Umbilical cord (tissue), 2 donors: ENCODE data around the gene NFASC. TPM values are rescaled to one million over a fixed set of nuclear protein-coding genes. Genes with fewer than 3 reads are reported as not detected.
A peak's percentile ranks its signal among the peaks of the same experiment; 100 is the strongest.

Experiments
- DNase-seq: peaks from one replicate; pipeline ENCODE4 v3.0.0-alpha.2; 2015; ENCODE audit warnings: low spot score
- total RNA-seq: library from RNA; depleted of rRNA; stranded (reverse); fragments of >200 nt; gene quantifications from one replicate; pipeline ENCODE4 v1.2.3, GENCODE V29; 2014; ENCODE audit warnings: low replicate concordance; ENCODE audit not compliant: insufficient read depth

NFASC gene
- total RNA-seq, 1 donor from 2014 or later = 6.0 TPM

DNA sequence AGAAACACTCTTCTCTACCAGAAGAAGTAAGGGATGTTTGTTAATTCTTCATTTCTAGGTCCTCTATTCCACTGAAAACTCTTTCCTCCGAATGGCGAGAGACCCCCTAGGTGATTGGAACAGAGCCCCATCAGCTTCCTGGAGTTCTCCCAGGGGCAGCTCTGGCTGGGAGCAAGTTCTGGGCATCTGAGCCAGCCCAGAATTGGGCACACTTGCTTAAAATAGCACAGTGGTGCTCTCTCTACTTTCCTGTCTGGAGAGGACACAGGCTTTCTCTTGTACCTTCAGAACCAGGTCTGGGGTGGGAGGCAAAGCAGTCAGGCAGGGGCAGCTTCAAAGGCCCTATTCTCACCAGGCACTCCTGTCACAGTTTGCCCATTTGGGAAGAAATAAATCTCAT lies 89.2 kb downstream of the NFASC start:
- DNase-seq = no peak

DNA sequence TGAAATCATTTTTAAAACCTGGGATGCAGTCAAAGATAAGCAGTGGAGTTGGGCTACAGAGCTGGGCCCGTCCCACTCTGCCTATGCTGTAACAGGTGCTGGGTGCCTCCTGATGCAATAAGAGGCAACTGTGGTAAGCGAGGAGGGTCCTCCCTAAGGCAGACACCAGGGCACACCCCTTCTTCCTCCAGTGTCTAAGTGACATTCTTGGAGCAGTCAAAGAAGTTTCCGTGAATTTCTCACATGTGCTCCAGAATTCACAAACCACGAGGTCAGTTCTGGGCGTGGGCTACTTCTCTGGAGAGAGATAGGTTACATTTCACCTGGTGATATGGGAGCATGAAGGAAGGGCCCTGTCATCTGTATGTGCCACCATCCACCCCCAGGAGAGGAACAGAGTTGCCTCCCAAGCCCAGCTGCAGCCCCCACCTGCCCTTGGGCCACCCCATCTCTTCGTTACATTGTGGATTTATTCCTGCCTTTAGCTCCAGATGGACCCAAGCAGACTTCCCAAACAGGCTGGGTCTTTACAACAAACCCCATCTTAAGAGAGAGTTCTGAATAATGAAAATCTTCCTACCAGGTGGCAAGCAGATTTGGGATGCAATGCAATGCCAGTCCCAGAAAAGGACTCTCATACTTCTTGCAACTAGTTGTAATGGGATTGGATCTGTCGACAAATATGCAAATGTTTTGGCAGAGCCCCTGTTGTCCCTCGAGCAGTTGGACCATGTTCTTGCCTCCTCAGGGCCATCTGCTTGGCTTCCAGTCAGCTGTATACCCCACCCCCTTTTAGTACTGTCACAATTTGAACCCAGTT lies 89.9 kb downstream of the NFASC start:
- no peak for DNase-seq

- no peak for DNase-seq
Measured at GRCh38 chr1:204961765-204962419, 91.2 kb downstream of the NFASC start.

DNA sequence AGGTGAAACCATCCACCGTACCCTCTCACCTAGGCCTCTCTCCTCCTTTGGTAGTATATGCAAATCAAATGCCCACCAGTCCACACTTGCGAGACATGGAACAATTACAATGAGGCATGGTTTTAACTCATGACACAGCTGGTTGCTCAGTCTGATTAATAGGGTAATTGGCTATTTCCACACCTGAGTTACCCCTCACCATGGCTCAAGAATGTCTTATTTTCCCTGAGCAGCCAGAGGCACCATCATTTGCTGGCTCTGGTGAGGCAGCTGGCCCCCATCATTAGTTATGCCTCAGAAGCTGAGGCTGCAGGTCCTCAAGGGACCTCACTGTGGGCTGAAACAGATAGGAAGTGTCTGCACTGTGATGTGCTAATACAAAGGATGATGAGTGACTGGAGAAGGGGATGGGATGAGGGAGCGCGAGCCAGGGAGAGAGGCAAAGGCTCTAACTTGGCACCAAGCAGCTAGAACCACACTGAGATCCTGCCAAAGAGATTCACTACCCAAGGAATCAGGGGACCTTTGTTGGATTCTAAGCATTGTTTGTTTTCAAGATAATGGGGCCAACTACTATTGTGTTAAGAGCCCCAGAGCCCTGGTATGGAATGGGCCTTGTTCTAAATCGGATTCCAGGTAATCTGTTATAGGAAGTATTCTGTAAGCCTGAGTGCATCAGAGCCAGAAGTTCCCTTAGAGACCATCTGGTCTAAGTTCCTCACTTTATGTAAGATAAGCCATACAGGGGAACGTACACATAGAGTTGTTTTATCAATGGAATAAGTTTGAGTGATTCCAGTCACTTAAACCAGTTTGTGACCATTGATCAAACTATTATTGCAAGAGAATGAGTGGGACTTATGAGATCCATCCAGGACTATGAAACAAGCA lies 92.3 kb downstream of the NFASC start:
- no peak for DNase-seq

- DNase-seq = no peak
Measured at GRCh38 chr1:204967451-204967850, 96.8 kb downstream of the NFASC start.

GRCh38 chr1:204968135-204968534 lies 97.5 kb downstream of the NFASC start:
- no peak for DNase-seq

DNA sequence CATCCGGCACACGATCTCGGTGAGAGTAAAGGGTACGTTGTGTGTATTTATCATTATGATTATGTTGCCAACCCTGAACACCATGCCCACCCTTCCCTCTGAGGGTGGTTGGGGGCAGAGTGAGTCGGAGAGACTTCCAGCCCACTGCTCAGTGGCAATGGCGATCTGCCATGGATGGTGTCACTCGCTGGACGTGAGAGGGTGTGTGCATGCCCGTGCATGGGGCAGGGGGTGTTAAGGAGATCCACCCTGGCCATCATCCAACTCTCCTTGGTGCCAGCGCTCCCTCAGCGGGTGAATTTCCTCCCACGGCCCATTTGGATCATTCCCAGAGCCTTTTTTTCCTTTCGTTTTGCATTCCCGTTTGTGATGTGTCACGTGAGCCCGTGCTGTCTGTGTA lies 98.3 kb downstream of the NFASC start:
- DNase-seq = no peak

DNA sequence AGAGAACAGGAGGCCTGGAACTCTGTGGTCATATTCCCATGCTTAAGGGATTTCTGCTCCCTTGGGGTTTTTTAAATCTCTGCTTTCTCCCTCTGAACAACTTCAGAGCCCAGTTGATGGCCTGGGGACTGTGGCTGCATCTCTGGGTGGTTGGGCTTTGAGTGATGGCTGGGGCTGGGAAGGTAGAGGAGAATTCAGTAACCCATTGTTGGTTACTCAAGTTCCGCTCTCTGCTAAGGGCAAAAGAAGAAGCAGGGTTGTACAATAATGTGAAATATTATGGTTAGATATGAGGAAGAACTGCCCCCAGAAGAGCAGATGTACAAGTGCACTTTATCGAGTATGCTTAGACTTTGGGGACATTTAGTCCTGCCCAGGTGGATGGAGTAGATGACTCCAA lies 100.3 kb downstream of the NFASC start:
- no peak for DNase-seq

DNA sequence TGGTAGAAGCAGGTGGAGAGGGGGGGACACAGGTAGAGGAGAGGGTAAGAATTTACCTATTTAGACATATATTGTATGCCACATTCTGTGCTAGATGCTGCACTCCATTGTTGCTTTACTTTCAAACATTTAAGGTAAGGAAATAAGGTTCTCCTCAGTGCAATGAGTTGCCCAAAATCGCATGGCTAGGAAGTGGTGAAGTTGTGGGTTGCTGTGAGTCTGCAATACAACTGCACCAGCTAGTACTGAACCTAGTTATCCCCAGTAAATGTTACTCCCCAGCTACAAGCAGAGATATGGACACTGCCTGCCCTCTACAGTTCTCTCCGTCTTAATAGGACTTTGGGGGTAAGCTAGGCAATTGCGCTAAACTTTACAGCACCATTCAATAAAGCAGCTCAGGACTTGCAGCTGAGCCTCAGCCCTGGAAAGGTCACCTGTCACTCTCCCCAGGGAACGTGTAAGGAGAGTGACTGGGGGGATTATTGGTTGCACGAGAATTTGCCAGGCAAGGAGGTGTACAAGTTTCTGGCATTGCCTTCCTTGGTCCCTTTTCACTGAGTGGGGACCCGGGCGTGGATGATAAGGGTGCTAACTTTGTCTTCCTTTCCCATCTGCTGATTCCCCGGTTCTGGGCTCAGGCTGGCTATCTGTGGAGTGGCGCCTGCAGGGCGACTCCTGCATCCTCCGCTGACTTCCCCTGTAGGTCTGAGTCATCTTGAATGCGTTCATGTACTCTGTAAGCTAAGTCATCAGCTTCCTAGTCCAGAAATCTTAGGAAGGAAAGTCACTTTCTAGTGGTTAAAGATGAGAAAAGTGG lies 101.1 kb downstream of the NFASC start:
- peak; percentile 70 for DNase-seq

- DNase-seq = peak; percentile 35
Measured at GRCh38 chr1:204972426-204972825, 101.8 kb downstream of the NFASC start.

DNA sequence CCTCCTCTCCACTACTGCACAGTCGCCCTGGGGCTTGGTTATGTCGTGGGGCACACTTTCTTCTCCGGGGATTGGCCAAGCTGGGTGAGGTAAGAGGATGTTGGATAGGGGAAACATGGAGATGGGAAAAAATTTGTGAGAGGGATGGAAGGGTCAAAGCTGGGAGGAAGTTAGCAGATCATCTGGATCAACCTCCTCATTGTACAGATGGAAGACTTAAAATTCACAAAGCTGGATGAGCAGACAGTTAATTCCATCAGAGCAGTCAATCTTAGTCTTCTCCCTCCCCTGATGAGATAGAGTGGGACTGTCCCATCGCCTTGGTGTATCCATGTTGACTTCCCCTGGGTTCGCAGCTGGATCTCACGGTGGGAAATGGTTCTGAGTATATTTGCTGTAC lies 102.8 kb downstream of the NFASC start:
- DNase-seq = no peak

DNA sequence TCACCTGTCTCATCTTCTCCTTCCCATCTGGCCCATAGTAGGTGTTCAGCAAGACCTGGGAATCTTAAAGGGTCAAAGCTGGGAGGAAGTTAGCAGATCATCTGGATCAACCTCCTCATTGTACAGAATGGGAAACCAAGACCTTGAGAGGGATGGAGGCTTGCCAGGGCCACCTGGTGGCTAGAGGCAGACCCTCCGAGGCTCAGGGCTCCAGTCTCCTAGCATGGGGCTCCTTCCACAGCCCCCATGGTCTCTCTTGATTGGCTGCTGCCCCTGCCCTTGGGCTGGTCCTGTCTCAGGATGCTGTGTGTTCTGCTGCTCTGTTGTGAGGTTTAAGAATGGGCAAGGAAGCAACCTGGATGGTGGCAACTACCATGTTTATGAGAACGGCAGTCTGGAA lies 103.7 kb downstream of the NFASC start:
- no peak for DNase-seq

- no peak for DNase-seq
Measured at GRCh38 chr1:204975021-204975420, 104.4 kb downstream of the NFASC start.

DNA sequence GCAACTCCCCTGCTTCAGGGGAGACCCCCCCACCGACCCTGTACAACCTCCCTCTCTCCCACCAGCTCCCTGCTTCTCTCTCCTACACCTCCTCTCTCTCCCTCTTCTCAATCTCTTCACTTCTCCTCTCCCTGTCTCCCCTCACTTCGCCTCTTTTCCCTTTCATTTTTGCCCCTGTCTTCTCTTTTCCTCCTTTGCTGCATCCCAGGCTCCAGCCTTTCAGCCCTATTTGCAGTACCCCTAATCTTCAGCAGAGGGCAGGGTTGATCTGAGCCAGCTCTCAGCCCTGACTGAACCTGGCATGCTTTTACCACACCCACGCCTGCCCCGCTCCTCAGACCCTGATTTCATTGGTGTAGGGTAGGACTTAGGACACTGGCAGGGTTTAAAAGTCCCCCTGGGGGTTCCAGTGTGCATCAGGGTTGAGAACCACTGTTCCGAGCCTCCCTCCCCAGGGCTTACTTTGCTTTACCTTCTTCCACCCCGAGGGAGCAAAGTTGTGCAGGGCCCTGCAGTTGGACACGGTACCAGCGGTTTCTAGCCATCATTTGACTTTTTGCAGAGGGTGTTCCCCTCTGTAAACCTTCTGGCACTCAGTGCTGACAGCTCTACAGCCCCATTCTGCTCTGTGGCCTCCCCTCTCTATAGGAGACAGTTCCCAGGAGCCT lies 105.0 kb downstream of the NFASC start:
- peak; percentile 51 for DNase-seq

GRCh38 chr1:204976646-204977045 lies 106.0 kb downstream of the NFASC start:
- no peak for DNase-seq

- DNase-seq = no peak
Measured at GRCh38 chr1:204977318-204977717, 106.7 kb downstream of the NFASC start.

- no peak for DNase-seq
Measured at GRCh38 chr1:204978782-204979181, 108.1 kb downstream of the NFASC start.

DNA sequence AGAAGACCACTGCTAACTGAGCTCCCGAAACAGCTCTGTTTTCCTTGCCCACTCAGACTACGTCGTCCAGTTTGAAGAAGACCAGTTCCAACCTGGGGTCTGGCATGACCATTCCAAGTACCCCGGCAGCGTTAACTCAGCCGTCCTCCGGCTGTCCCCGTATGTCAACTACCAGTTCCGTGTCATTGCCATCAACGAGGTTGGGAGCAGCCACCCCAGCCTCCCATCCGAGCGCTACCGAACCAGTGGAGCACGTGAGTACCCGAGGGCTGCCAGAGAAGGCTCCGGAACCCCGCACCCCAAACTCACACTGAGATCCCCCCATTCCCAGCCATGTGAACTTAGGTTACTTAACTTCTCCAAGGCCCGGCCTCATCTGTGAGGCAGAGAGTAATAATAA lies 108.6 kb downstream of the NFASC start:
- no peak for DNase-seq

- no peak for DNase-seq
Measured at GRCh38 chr1:204979891-204980649, 109.4 kb downstream of the NFASC start.

DNA sequence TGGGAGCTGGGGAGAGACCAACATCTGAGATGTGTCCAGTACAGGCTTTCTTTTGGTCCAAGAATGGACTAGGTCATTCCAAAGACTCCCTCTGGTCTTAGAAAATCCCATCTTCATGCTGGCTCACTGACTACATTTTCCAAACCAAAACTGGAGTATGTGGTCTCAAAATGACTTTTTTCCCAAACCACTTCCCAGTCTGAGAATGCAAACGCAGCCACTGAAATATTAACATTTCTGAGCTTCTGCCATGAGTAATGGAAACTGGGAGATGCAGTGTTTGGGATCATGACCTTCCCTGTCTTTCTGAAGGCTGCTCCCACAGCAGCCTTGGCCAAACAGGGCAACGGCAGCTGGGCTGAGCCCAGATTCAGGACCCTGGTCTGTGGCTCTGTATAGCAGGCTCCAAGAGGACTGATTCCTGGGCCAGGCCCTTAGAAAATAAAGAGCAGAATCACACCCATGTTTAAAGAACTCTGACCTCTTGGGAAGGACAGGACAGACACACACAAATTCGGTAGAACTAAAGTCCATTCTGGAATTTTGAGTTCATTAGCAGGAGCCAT lies 110.3 kb downstream of the NFASC start:
- DNase-seq = no peak
